Uterus (tissue), 4 donors: ENCODE results near the gene KCNJ10. TPM values are rescaled to one million over a fixed set of nuclear protein-coding genes. Genes with fewer than 3 reads are reported as not detected.

Source experiments
- DNase-seq, 2 donors: peaks; one replicate each; pipeline ENCODE4 v3.0.0-alpha.2; 2019 to 2020
- H3K27ac ChIP-seq, 2 donors: fragments of 200-600 bp; sonication (generic); 1 replicate in 1 of 2; 2 replicates in 1 of 2; pipeline ENCODE4 v1.5.1; 2016 to 2018
- H3K27me3 ChIP-seq, 2 donors: fragments of 200-600 bp; sonication (generic); one replicate each; pipeline ENCODE4 v1.5.1; 2018 to 2019; ENCODE audit warnings: control low read depth in 1 of 2
- H3K36me3 ChIP-seq, 2 donors: fragments of 200-600 bp; sonication (generic); one replicate each; pipeline ENCODE4 v1.5.1; 2019; ENCODE audit warnings: control low read depth in 1 of 2
- H3K4me1 ChIP-seq, 2 donors: fragments of 200-600 bp; sonication (generic); one replicate each; pipeline ENCODE4 v1.5.1; 2018 to 2019; ENCODE audit warnings: control low read depth in 1 of 2
- H3K4me3 ChIP-seq, 2 donors: fragments of 200-600 bp; sonication (generic); 1 replicate in 1 of 2; 2 replicates in 1 of 2; pipeline ENCODE4 v1.5.1; 2018 to 2019; ENCODE audit warnings: mild to moderate bottlenecking in 1 of 2
- H3K9me3 ChIP-seq, 2 donors: fragments of 200-600 bp; sonication (generic); one replicate each; pipeline ENCODE4 v1.5.1; 2019; ENCODE audit warnings: control low read depth in 1 of 2
- CTCF ChIP-seq, 4 experiments: fragments of 200-600 bp in 2 of 4; fragments of 450-650 bp in 2 of 4; sonication (generic) in 2 of 4; IDR thresholded peaks; one replicate each; pipeline ENCODE4 v1.5.1; 2016 to 2019; ENCODE audit warnings: antibody characterized with exemption in 4 of 4, mild to moderate bottlenecking in 2 of 4, moderate library complexity in 1 of 4
- POLR2A ChIP-seq, 2 donors: fragments of 450-650 bp; IDR thresholded peaks; one replicate each; pipeline ENCODE4 v1.6.1; 2016; ENCODE audit warnings: antibody characterized with exemption in 2 of 2, mild to moderate bottlenecking in 1 of 2, moderate library complexity in 1 of 2
- intact Hi-C: fragments of 100-400 bp; cut with DNase I; formaldehyde crosslinking; loops from one replicate; pipeline ENCODE4 v1.15.1; 2023; ENCODE audit warnings: low total_unique reads
- total RNA-seq, 4 donors: library from RNA; depleted of rRNA in 3 of 4; stranded (reverse); fragments of >200 nt in 3 of 4; gene quantifications; one replicate each; pipeline versions ENCODE4 v1.1.0 to v1.2.4, GENCODE V29; 2014 to 2023
- donor health status: DM: yes; HTN: yes; CAD: no.

The KCNJ10 gene
- total RNA-seq, 4 donors from 2014 or later = 0.58 TPM; not detected in 3

GRCh38 chr1:160017592-160017991 lies 52.4 kb downstream of the KCNJ10 start:
- Histone ChIP-seq H3K27ac (no peak overlapping the region), H3K4me1 (no peaks in the 10 kb centered on the region), H3K27me3 (no peaks in the 10 kb centered on the region), H3K36me3 (no peaks in the 10 kb centered on the region), H3K9me3 (no peaks in the 10 kb centered on the region), H3K4me3 (no peak overlapping the region)
- TF ChIP-seq CTCF (IDR thresholded peaks at IDR 0.05) = no peak
- no peak for TF ChIP-seq POLR2A (IDR thresholded peaks at IDR 0.05)
- no peak for DNase-seq
- intact Hi-C loops = no loop called here

- intact Hi-C loops = no loop called here
- Histone ChIP-seq H3K9me3 (no peaks in the 10 kb centered on the region), H3K4me1 (no peaks in the 10 kb centered on the region), H3K4me3 (no peak overlapping the region), H3K27me3 (no peaks in the 10 kb centered on the region), H3K36me3 (no peaks in the 10 kb centered on the region), H3K27ac (no peak overlapping the region)
- DNase-seq = no peak
- TF ChIP-seq CTCF (IDR thresholded peaks at IDR 0.05) (no peak), POLR2A (IDR thresholded peaks at IDR 0.05) (no peak)
Observed at GRCh38 chr1:160011781-160012180, 58.2 kb downstream of the KCNJ10 start.

GRCh38 chr1:160009801-160010200 lies 60.2 kb downstream of the KCNJ10 start:
- DNase-seq = no peak
- TF ChIP-seq POLR2A (IDR thresholded peaks at IDR 0.05) (no peak), CTCF (IDR thresholded peaks at IDR 0.05) (no peak)
- no peak overlapping the region for H3K4me3 ChIP-seq
- H3K4me1 ChIP-seq = no peaks in the 10 kb centered on the region
- no peak overlapping the region for H3K27ac ChIP-seq
- no peaks in the 10 kb centered on the region for H3K27me3 ChIP-seq
- H3K36me3 ChIP-seq = no peaks in the 10 kb centered on the region
- no peaks in the 10 kb centered on the region for H3K9me3 ChIP-seq
- intact Hi-C loops = no loop called here

GRCh38 chr1:160009081-160009480 lies 60.9 kb downstream of the KCNJ10 start:
- H3K9me3 ChIP-seq = no peaks in the 10 kb centered on the region
- no peak for DNase-seq
- no peak for TF ChIP-seq CTCF (IDR thresholded peaks at IDR 0.05)
- no peak overlapping the region for H3K27ac ChIP-seq
- no peak overlapping the region for H3K4me3 ChIP-seq
- no peaks in the 10 kb centered on the region for H3K4me1 ChIP-seq
- H3K27me3 ChIP-seq = no peaks in the 10 kb centered on the region
- intact Hi-C loops = no loop called here
- no peaks in the 10 kb centered on the region for H3K36me3 ChIP-seq

DNA sequence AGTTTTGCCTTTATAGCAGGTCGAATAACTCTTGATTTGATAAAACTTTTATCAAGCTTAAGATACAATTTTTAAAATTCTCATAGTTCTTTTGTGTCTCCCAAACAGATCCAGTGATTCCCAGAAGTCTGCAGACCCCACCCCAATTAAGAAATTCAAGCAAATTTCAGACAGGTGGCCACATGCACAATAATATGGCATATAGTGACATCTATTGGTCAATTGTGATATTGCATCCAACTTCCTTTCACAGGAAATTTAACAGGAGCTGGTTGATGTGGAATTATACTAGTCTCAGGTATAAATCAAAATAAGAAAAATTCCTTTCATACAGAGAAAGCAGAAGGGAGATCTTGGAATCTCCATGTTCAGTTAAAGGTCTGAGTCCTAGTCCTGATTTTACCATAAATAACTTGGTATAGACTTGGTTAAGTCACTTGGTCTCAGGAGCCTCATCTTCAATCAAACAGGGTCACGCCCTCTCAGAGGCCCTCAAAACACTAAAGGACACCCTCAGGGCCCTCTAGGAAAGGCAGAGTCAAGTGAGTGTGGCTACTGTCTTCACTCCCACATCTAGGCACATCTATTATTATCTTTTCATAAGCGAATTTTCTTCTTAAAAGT lies 62.3 kb downstream of the KCNJ10 start:
- DNase-seq = no peak
- Histone ChIP-seq H3K36me3 (no peaks in the 10 kb centered on the region), H3K27ac (no peak overlapping the region), H3K4me1 (no peaks in the 10 kb centered on the region), H3K27me3 (no peaks in the 10 kb centered on the region), H3K4me3 (no peak overlapping the region), H3K9me3 (no peaks in the 10 kb centered on the region)
- intact Hi-C loops = no loop called here
- TF ChIP-seq POLR2A (IDR thresholded peaks at IDR 0.05) = no peak
- TF ChIP-seq CTCF (IDR thresholded peaks at IDR 0.05) = peak; percentile 70 to 78 (median 70)
